ENCODE results near the gene CKMT1B.

- TF ChIP-seq ARNTL (CRISPR knock-in tag; IDR thresholded peaks at IDR 0.05; ENCODE audit: borderline replicate concordance, low read depth) (no peak), ZFP3 (CRISPR knock-in tag; IDR thresholded peaks at IDR 0.05) (no peak), GLIS3 (CRISPR knock-in tag; IDR thresholded peaks at IDR 0.05) (no peak), OSR1 (CRISPR knock-in tag; IDR thresholded peaks at IDR 0.05) (no peak), PATZ1 (CRISPR knock-in tag; IDR thresholded peaks at IDR 0.05; ENCODE audit: borderline replicate concordance) (no peak), CSRNP3 (CRISPR knock-in tag; IDR thresholded peaks at IDR 0.05) (no peak), CREB5 (CRISPR knock-in tag; IDR thresholded peaks at IDR 0.05; ENCODE audit: low read depth) (no peak), ISL1 (CRISPR knock-in tag; IDR thresholded peaks at IDR 0.05) (no peak), ESRRG (CRISPR knock-in tag; IDR thresholded peaks at IDR 0.05) (no peak), CSDC2 (CRISPR knock-in tag; IDR thresholded peaks at IDR 0.05) (no peak), ZNF565 (CRISPR knock-in tag; conservative IDR thresholded peaks at IDR 0.05; ENCODE audit: low read depth) (no peak)
Observed at GRCh38 chr15:43544266-43544665, 49.6 kb upstream of the CKMT1B start.

All from SK-N-SH treated with all-trans-retinoic acid at 6 μM for 48 hours (cell line).